ENCODE data around the gene ACSS3.

GRCh38 chr12:81077686-81078441 lies at the start of gene ACSS3:
- no peak for TF ChIP-seq FOXJ3 (CRISPR knock-in tag; IDR thresholded peaks at IDR 0.05)
- TF ChIP-seq USF2 (IDR thresholded peaks at IDR 0.05; ENCODE audit: borderline replicate concordance, low read depth, low read length), result no peak
- no peak for TF ChIP-seq RFX5 (IDR thresholded peaks at IDR 0.05; ENCODE audit: low read length)
- TF ChIP-seq, protein P1, sequence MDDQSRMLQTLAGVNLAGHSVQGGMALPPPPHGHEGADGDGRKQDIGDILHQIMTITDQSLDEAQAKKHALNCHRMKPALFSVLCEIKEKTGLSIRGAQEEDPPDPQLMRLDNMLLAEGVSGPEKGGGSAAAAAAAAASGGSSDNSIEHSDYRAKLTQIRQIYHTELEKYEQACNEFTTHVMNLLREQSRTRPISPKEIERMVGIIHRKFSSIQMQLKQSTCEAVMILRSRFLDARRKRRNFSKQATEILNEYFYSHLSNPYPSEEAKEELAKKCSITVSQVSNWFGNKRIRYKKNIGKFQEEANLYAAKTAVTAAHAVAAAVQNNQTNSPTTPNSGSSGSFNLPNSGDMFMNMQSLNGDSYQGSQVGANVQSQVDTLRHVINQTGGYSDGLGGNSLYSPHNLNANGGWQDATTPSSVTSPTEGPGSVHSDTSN (IDR thresholded peaks at IDR 0.05), result no peak
- no peak for TF ChIP-seq CTCF (IDR thresholded peaks at IDR 0.05)
- TF ChIP-seq MAX (IDR thresholded peaks at IDR 0.05; ENCODE audit: low read depth), result no peak
